Naive thymus-derived CD4-positive, alpha-beta T cell (primary cell): Measurements from ENCODE around the gene BRMS1. TPM values are rescaled to one million over a fixed set of nuclear protein-coding genes. Genes with fewer than 3 reads are reported as not detected.

Source experiments
- ATAC-seq: fragments of 150-1000 bp; cut with Tn5 transposase; 2 replicates; pipeline ENCODE4 v1.10.0; 2021; ENCODE audit warnings: mild to moderate bottlenecking, moderate library complexity
- CTCF ChIA-PET: fragments of 350-600 bp; sonication (Branson Sonifier 250); formaldehyde crosslinking; loops from one replicate; lab custom pipeline; 2021; ENCODE audit warnings: antibody characterized with exemption; lab: Charles Lee
- POLR2A ChIA-PET: fragments of 350-600 bp; sonication (Branson Sonifier 250); formaldehyde crosslinking; loops from one replicate; lab custom pipeline; 2021; ENCODE audit warnings: antibody characterized with exemption, inconsistent platforms; lab: Charles Lee
- DNase-seq, 9 donors: peaks; one replicate each; pipeline versions ENCODE4 v3.0.0 to v3.0.0-alpha.2; 2020 to 2022; ENCODE audit warnings: mixed read lengths in 1 of 9
- H3K27ac ChIP-seq: one replicate; pipeline ENCODE4 v1.7.0; 2013; ENCODE audit warnings: mild to moderate bottlenecking, low read depth, low read length, moderate library complexity
- H3K27me3 ChIP-seq, 2 donors: one replicate each; pipeline ENCODE4 v1.7.0; 2013; ENCODE audit warnings: low read length in 2 of 2, mild to moderate bottlenecking in 2 of 2, moderate library complexity in 2 of 2; ENCODE audit not compliant: control insufficient read depth in 2 of 2, insufficient read depth in 2 of 2
- H3K36me3 ChIP-seq, 3 experiments: 1 replicate in 2 of 3; 2 replicates in 1 of 3; pipeline ENCODE4 v1.7.0; 2013; ENCODE audit warnings: low read length in 3 of 3, mild to moderate bottlenecking in 3 of 3, moderate library complexity in 1 of 3; ENCODE audit not compliant: insufficient read depth in 3 of 3, control insufficient read depth in 2 of 3
- H3K4me1 ChIP-seq, 2 donors: one replicate each; pipeline ENCODE4 v1.7.0; 2013; ENCODE audit warnings: low read length in 2 of 2, mild to moderate bottlenecking in 2 of 2, moderate library complexity in 1 of 2; ENCODE audit not compliant: control insufficient read depth in 2 of 2, insufficient read depth in 2 of 2
- H3K4me3 ChIP-seq: 2 replicates; pipeline ENCODE4 v1.7.0; 2013; ENCODE audit warnings: mild to moderate bottlenecking, low read length
- H3K9me3 ChIP-seq, 3 experiments: 1 replicate in 2 of 3; 2 replicates in 1 of 3; pipeline ENCODE4 v1.7.0; 2013; ENCODE audit warnings: low read length in 3 of 3; ENCODE audit not compliant: control insufficient read depth in 2 of 3
- H3K27ac Mint-ChIP-seq, 9 donors: one replicate each; pipeline ENCODE4 v1.8.0; 2020 to 2022; ENCODE audit warnings: mixed read lengths in 9 of 9, mild to moderate bottlenecking in 8 of 9, moderate library complexity in 5 of 9, inconsistent platforms in 2 of 9
- H3K27me3 Mint-ChIP-seq, 5 donors: one replicate each; pipeline ENCODE4 v1.8.0; 2021 to 2022; ENCODE audit warnings: mixed read lengths in 5 of 5, mild to moderate bottlenecking in 1 of 5
- H3K36me3 Mint-ChIP-seq, 5 donors: one replicate each; pipeline ENCODE4 v1.8.0; 2020 to 2022; ENCODE audit warnings: mixed read lengths in 5 of 5, mild to moderate bottlenecking in 3 of 5, inconsistent platforms in 1 of 5
- H3K4me1 Mint-ChIP-seq, 7 donors: one replicate each; pipeline ENCODE4 v1.8.0; 2020 to 2022; ENCODE audit warnings: mixed read lengths in 7 of 7, mild to moderate bottlenecking in 3 of 7, inconsistent platforms in 1 of 7
- H3K4me3 Mint-ChIP-seq, 10 donors: one replicate each; pipeline ENCODE4 v1.8.0; 2020 to 2022; ENCODE audit warnings: mild to moderate bottlenecking in 10 of 10, mixed read lengths in 10 of 10, moderate library complexity in 6 of 10, inconsistent platforms in 2 of 10
- H3K9me3 Mint-ChIP-seq, 11 donors: one replicate each; pipeline ENCODE4 v1.8.0; 2020 to 2022; ENCODE audit warnings: mixed read lengths in 11 of 11, mild to moderate bottlenecking in 4 of 11, inconsistent platforms in 1 of 11, moderate library complexity in 1 of 11
- intact Hi-C, 2 donors: fragments of 100-400 bp; cut with micrococcal nuclease; formaldehyde crosslinking; loops; one replicate each; pipeline ENCODE4 v1.15.1; 2023
- polyA plus RNA-seq, 2 donors: library from polyadenylated mRNA; unstranded; fragments of 300-500 nt; fragmentation: Illumina TruSeq; gene quantifications; one replicate each; pipeline ENCODE4 v1.2.3, GENCODE V29; 2021
- total RNA-seq, 6 experiments: library from RNA in 5 of 6; stranded (reverse) in 5 of 6; gene quantifications; 1 replicate in 5 of 6; 2 replicates in 1 of 6; pipeline ENCODE4 v1.2.3 and lab custom pipeline; 2021 to 2026

BRMS1 gene
- total and polyA plus RNA-seq, 7 experiments from 2014 or later = 35.9 to 73.5 (median 49.4) TPM

GRCh38 chr11:66327171-66328030 is 17.5 kb downstream of the BRMS1 start:
- Mint-ChIP-seq H3K27ac (peak overlapping the region; percentile 65 to 97 (median 91)), H3K27me3 (no peaks in the 10 kb centered on the region), H3K4me3 (peak overlapping the region; percentile 18 to 81 (median 67)), H3K36me3 (no peaks in the 10 kb centered on the region), H3K4me1 (peaks cover 29 to 60% (median 49%) of the 10 kb centered on the region in 7 donors), H3K9me3 (peaks cover 0 to 5% (median 0%) of the 10 kb centered on the region in 11 donors)
- ChIA-PET POLR2A (interaction anchor here (0.6 to 4.0 kb wide), 6 partner anchors 10 to 38 kb away, joined by 3 to 89 read pairs (median 4); partner anchors contain the start of genes BRMS1, CD248 and YIF1A), CTCF (interaction anchor here (1.3 to 1.6 kb wide), 3 partner anchors 10 to 61 kb away, joined by 8 to 31 read pairs (median 14); partner anchors contain the start of gene CD248)
- ATAC-seq = no peak
- Histone ChIP-seq H3K36me3 (peaks cover 0 to 3% (median 0%) of the 10 kb centered on the region in 3 experiments), H3K4me1 (peaks cover 26 to 40% of the 10 kb centered on the region in 2 donors), H3K27ac (peak overlapping the region; percentile 82), H3K27me3 (no peaks in the 10 kb centered on the region), H3K9me3 (no peaks in the 10 kb centered on the region), H3K4me3 (peak overlapping the region; percentile 4)
- intact Hi-C loops = loop anchor here (1.0 to 5.0 kb wide), 8 partner anchors 9 to 105 kb away; partner anchors contain the start of genes BRMS1 (in 1 of the 2) and SLC29A2 (in 1 of the 2)
- no peak for DNase-seq

GRCh38 chr11:66326261-66327111 is 18.4 kb downstream of the BRMS1 start:
- POLR2A ChIA-PET = interaction anchor here (0.6 to 4.0 kb wide), 8 partner anchors 9 to 38 kb away, joined by 3 to 89 read pairs (median 4); partner anchors contain the start of genes BRMS1, CD248, RIN1 and YIF1A

GRCh38 chr11:66325263-66325671 is 19.6 kb downstream of the BRMS1 start:
- Mint-ChIP-seq H3K4me3 (peak overlapping the region in 5 of 10 donors; percentile 51 to 70 (median 69)), H3K9me3 (peaks cover 0 to 6% (median 0%) of the 10 kb centered on the region in 11 donors), H3K27ac (peak overlapping the region; percentile 37 to 93 (median 91)), H3K4me1 (peaks cover 32 to 72% (median 57%) of the 10 kb centered on the region in 7 donors), H3K36me3 (peaks cover 0 to under 1% (median 0%) of the 10 kb centered on the region in 5 donors), H3K27me3 (no peaks in the 10 kb centered on the region)
- Histone ChIP-seq H3K27ac (peak overlapping the region; percentile 74), H3K9me3 (no peaks in the 10 kb centered on the region), H3K36me3 (no peaks in the 10 kb centered on the region), H3K4me3 (no peak overlapping the region), H3K27me3 (no peaks in the 10 kb centered on the region), H3K4me1 (peaks cover 26 to 47% of the 10 kb centered on the region in 2 donors)
- intact Hi-C loops = loop anchor here (5.0 kb wide), 2 partner anchors 47 to 62 kb away; partner anchors contain the start of gene SLC29A2 (in 1 of the 2)
- ChIA-PET POLR2A (interaction anchor here (4.0 kb wide), 1 partner anchor 13 kb away, joined by 89 read pairs; no protein-coding TSS in a partner anchor), CTCF (interaction anchor here (0.8 to 2.1 kb wide), 2 partner anchors 14 to 19 kb away, joined by 4 to 16 read pairs; partner anchors contain the start of gene BRMS1)
- DNase-seq (no peak), ATAC-seq (no peak)

More at GRCh38 chr11:66326261-66327111, 18.4 kb downstream of the BRMS1 start:
- CTCF ChIA-PET = interaction anchor here (1.3 to 1.6 kb wide), 3 partner anchors 9 to 62 kb away, joined by 8 to 31 read pairs (median 14); partner anchors contain the start of gene CD248
- Histone ChIP-seq H3K4me3 (peak overlapping the region; percentile 30), H3K9me3 (no peaks in the 10 kb centered on the region), H3K27me3 (no peaks in the 10 kb centered on the region), H3K4me1 (peaks cover 26 to 45% of the 10 kb centered on the region in 2 donors), H3K27ac (peak overlapping the region; percentile 82), H3K36me3 (no peaks in the 10 kb centered on the region)
- Mint-ChIP-seq H3K4me1 (peaks cover 30 to 69% (median 56%) of the 10 kb centered on the region in 7 donors), H3K9me3 (peaks cover 0 to 5% (median 0%) of the 10 kb centered on the region in 11 donors), H3K4me3 (peak overlapping the region; percentile 25 to 70 (median 68)), H3K27ac (peak overlapping the region; percentile 75 to 94 (median 91)), H3K36me3 (no peaks in the 10 kb centered on the region), H3K27me3 (no peaks in the 10 kb centered on the region)
- ATAC-seq (no peak), DNase-seq (peak in 7 of 9 donors; percentile 44 to 60 (median 58))
- intact Hi-C loops = loop anchor here (5.0 kb wide), 2 partner anchors 46 to 61 kb away; partner anchors contain the start of gene SLC29A2 (in 1 of the 2)

- no peaks in the 10 kb centered on the region for H3K27me3 Mint-ChIP-seq
- Histone ChIP-seq H3K27me3 (no peaks in the 10 kb centered on the region), H3K9me3 (no peaks in the 10 kb centered on the region), H3K27ac (no peak overlapping the region), H3K4me1 (peaks cover 26 to 47% of the 10 kb centered on the region in 2 donors), H3K4me3 (no peak overlapping the region), H3K36me3 (no peaks in the 10 kb centered on the region)
- peak overlapping the region in 1 of 10 donors; percentile 28 for H3K4me3 Mint-ChIP-seq
- DNase-seq = no peak
- ChIA-PET POLR2A (interaction anchor here (0.7 to 4.0 kb wide), 2 partner anchors 12 to 21 kb away, joined by 3 to 89 read pairs; no protein-coding TSS in a partner anchor), CTCF (interaction anchor here (2.1 kb wide), 1 partner anchor 13 kb away, joined by 16 read pairs; no protein-coding TSS in a partner anchor)
- intact Hi-C loops = loop anchor here (5.0 kb wide), 2 partner anchors 48 to 63 kb away; partner anchors contain the start of gene SLC29A2 (in 1 of the 2)
- peaks cover 0 to 5% (median 0%) of the 10 kb centered on the region in 5 donors for H3K36me3 Mint-ChIP-seq
- H3K27ac Mint-ChIP-seq = peak overlapping the region in 8 of 9 donors; percentile 9 to 73 (median 48)
- peaks cover 33 to 78% (median 63%) of the 10 kb centered on the region in 7 donors for H3K4me1 Mint-ChIP-seq
- peaks cover 0 to 7% (median 0%) of the 10 kb centered on the region in 11 donors for H3K9me3 Mint-ChIP-seq
- no peak for ATAC-seq
Observed at GRCh38 chr11:66324664-66325063, 20.2 kb downstream of the BRMS1 start.

- CTCF ChIA-PET = interaction anchor here (2.1 kb wide), 1 partner anchor 12 kb away, joined by 16 read pairs; no protein-coding TSS in a partner anchor
Observed at GRCh38 chr11:66323684-66324083, 21.2 kb downstream of the BRMS1 start.

More at GRCh38 chr11:66323684-66324083, 21.2 kb downstream of the BRMS1 start:
- H3K36me3 ChIP-seq = no peaks in the 10 kb centered on the region
- POLR2A ChIA-PET = interaction anchor here (0.7 to 4.0 kb wide), 2 partner anchors 11 to 22 kb away, joined by 3 to 89 read pairs; no protein-coding TSS in a partner anchor
- Mint-ChIP-seq H3K36me3 (peaks cover 0 to 10% (median 0%) of the 10 kb centered on the region in 5 donors), H3K27ac (peak overlapping the region in 7 of 9 donors; percentile 6 to 86 (median 72)), H3K27me3 (peaks cover 0 to 7% (median 0%) of the 10 kb centered on the region in 5 donors), H3K4me1 (peaks cover 39 to 86% (median 72%) of the 10 kb centered on the region in 7 donors), H3K9me3 (peaks cover 0 to 9% (median 0%) of the 10 kb centered on the region in 11 donors), H3K4me3 (peak overlapping the region in 2 of 10 donors; percentile 19 to 30)
- no peak for DNase-seq
- H3K27ac ChIP-seq = no peak overlapping the region
- no peaks in the 10 kb centered on the region for H3K9me3 ChIP-seq
- intact Hi-C loops = no loop called here
- no peak overlapping the region for H3K4me3 ChIP-seq
- H3K27me3 ChIP-seq = no peaks in the 10 kb centered on the region
- no peak for ATAC-seq
- H3K4me1 ChIP-seq = peaks cover 26 to 53% of the 10 kb centered on the region in 2 donors
